Measurements from ENCODE around the gene RPS14. TPM values are rescaled to one million over a fixed set of nuclear protein-coding genes. Genes with fewer than 3 reads are reported as not detected.

RPS14 gene
- total RNA-seq, 4 donors from 2014 or later, result 2,464 to 2,979 (median 2,566) TPM

DNA sequence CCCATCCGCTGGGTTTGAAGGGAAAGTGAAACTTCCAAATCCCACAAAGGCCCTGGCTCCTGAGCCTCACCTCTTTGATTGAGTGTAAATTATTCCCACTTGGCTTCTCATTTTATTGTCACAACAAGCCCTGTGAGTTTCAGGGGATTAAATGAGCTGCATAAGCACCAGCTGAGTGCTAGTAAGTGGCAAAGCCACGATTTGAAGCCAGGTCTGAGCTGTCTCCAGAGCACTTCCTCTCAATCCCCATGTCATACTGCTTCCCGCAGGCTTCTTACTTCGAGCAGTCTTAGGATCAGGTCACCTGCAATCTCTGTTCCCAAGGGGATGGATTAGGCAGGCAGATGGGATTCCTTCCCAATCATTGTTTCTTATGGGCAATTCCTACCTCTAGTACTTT, 18.0 kb downstream of the RPS14 start:
- TF ChIP-seq, protein P1, sequence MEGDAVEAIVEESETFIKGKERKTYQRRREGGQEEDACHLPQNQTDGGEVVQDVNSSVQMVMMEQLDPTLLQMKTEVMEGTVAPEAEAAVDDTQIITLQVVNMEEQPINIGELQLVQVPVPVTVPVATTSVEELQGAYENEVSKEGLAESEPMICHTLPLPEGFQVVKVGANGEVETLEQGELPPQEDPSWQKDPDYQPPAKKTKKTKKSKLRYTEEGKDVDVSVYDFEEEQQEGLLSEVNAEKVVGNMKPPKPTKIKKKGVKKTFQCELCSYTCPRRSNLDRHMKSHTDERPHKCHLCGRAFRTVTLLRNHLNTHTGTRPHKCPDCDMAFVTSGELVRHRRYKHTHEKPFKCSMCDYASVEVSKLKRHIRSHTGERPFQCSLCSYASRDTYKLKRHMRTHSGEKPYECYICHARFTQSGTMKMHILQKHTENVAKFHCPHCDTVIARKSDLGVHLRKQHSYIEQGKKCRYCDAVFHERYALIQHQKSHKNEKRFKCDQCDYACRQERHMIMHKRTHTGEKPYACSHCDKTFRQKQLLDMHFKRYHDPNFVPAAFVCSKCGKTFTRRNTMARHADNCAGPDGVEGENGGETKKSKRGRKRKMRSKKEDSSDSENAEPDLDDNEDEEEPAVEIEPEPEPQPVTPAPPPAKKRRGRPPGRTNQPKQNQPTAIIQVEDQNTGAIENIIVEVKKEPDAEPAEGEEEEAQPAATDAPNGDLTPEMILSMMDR (IDR thresholded peaks at IDR 0.05; ENCODE audit: low read depth), result no peak

DNA sequence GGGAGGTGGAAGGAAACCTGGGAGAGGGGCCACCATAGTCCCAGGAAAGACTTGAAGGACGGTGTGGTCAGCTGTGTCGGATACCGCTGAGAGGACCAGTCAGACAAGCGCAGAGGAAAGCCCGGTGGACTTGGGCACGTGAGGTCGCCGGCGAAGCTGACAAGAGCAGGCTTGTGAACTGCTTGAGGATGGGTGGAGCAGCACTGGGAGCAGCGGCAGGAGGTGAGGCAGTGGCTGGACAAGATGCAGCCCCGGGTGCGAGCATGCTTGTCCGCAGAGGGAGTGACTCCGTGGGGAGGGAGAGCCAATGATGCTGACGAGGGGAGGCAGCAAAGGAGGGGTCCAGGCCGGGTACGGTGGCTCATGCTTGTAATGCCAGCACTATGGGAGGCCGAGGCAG, 18.5 kb downstream of the RPS14 start:
- TF ChIP-seq, protein P1 (IDR thresholded peaks at IDR 0.05; ENCODE audit: low read depth), result no peak

DNA sequence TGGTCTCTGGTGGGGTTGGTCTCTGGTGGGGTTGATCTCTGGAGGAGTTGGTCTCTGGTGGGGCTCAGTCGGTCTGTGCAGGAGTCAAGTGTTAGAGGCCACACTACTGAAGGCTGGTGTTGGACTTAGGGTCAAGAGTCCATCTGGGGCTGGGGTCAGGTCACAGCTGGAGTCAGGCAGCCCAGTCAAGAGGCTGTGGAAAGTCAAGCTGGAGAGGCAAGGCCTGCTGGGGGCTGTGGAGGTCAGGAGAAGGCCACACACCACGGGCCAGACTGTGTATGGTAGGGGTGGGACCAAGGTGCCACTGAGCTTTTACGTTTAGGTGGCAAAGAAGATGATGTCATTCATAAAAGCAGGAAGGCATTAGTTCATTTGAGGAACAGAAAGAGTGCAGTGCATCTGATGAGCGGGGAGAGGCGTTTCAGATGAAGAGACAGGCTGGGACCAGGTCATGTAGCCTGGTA, 20.1 kb downstream of the RPS14 start:
- TF ChIP-seq, protein P1 (IDR thresholded peaks at IDR 0.05; ENCODE audit: low read depth), result no peak

DNA sequence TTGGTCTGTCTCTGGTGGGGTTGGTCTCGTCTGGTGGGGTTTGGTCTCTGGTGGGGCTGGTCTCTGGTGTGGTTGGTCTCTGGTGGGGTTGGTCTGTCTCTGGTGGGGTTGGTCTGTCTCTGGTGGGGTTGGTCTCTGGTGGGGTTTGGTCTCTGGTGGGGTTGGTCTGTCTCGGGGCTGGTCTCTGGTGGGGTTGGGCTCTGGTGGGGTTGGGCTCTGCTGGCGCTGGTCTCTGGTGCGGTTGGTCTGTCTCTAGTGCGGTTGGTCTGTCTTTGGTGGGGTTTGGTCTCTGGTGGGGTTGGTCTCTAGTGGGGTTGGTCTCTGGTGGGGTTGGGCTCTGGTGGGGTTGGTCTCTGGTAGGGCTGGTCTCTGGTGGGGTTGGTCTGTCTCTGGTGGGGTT, 20.6 kb downstream of the RPS14 start:
- TF ChIP-seq, protein P1 (IDR thresholded peaks at IDR 0.05; ENCODE audit: low read depth), result no peak

DNA sequence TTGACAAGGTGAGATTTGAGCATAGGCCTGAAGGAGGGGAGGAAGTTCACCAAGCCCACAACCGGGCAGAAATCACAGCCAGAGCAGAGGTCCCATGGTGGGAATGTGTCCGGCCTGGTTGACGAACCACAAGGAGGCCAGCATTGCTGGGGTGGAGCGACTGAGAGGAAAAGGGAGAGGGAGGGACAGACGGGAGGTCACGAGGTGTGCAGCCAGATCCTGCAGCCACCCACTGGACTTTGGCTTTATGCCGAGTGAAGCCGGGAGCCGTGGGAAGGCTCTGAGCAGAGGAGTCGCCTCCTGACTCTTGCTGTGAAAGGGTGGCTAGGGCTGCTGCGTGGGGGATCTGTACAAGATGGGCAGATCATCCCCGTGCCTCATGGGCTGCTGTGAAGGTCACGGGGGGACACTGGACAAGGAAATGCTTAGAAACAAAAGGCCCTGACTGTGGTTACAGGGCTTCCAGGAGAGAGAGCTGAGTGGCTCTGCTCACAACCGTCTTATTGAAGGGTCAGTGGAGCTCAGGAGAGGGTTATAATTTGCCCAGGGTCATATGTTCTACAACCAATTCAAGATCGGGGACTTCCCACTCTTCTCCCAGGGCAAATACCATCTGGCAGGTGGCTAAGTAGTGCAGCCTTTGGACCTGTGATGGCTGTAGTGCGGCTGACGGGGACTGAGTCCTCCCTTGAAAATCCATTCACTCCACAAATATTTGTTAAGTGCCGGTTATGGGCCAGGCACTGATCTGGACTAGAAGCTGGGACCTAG, 21.2 kb downstream of the RPS14 start:
- TF ChIP-seq, protein P1 (IDR thresholded peaks at IDR 0.05; ENCODE audit: low read depth), result no peak

DNA sequence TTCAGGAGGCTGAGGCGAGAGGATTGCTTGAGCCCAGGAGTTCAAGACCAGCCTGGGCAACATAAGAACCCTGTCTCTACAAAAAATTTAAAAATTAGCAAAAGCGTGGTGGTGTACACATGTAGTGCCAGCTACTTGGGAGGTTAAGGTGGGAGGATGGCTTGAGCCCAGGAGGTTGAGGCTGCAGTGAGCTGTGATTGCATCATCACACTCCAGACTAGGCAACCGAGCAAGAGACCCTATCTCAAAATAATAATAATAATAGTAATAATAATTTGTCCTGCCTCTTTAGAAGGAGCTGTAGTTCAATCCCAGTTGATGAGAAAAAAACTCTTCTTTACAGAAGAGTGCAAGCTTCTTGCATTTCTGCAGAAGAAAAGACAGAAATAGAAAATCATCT, 26.8 kb downstream of the RPS14 start:
- TF ChIP-seq, protein P1 (IDR thresholded peaks at IDR 0.05; ENCODE audit: low read depth), result no peak

DNA sequence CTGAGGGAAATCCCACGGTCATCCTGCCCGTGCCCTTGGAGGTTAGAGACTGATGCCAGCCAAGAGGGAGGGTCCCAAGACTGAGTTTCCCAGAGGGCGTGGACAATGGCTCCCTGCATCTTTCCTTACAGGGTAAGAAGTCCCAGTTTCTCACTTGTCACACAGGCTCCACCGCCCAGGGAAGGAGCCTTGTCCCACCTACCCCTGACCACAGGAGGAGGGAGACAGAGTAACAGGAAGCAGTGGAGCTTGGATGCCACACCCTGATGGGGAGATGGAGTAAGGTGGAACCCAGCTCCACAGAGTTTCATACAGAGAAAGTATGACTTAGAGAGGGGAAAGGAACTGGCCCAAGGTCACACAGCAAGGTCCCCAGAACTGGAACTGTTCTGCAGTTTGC, 27.5 kb downstream of the RPS14 start:
- TF ChIP-seq, protein P1 (IDR thresholded peaks at IDR 0.05; ENCODE audit: low read depth), result no peak
